HG02678 (cell line): ENCODE measurements around the gene CCDC106.
A peak's percentile ranks its signal among the peaks of the same experiment; 100 is the strongest.

Source experiments
- ATAC-seq: cut with Tn5 transposase; IDR thresholded peaks from one replicate; pipeline ENCODE4 v1.9.1; 2021; ENCODE audit warnings: mild to moderate bottlenecking, moderate library complexity; ENCODE audit not compliant: unreplicated experiment

The CCDC106 gene

GRCh38 chr19:55647732-55648584, at the start of gene CCDC106:
CCDC106 (plus strand) TSS chr19:55648212; CDS start chr19:55649047, 835 bp downstream.
- peak; percentile 38 for ATAC-seq

DNA sequence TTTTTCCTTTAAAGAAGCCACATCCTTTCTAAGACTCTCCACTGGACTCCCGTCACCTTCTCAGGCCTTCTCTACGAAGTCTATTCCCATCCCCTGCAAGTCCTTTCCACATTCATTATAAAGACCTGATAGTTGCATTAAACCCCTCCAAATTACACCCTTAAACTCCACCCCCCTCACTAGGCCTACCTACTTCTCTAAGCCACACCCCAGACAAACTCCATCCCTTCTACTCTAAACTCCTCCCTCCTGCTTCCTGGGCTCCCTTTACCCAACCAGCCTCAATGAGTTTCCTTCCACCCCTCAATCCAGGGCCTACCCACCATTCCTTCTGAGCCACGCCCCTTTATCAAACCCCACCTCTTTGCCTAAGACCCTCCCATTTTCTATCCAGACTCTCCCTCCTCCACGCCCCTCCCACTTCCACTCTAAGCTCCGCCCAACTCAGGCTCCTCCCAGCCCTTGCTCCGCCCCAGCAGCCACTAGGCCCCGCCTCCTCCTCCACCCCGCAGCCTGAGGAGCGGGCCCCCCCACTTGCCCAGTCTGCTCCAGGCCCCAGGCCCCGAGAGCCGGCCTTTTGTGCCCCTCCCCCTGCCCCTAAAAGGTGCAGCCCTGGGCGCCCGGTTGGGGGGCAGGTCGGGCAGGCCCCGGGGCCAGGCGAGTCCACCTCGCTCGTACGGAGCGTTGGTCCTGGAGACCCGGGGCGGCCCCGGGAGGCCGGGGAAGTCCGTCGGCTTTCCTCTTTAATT, 49.1 kb upstream of the CCDC106 start:
- ATAC-seq, result peak; percentile 50

GRCh38 chr19:55599468-55599841, 48.6 kb upstream of the CCDC106 start, which contains the start of gene FIZ1:
FIZ1 (minus strand) TSS chr19:55599517; CDS start chr19:55597865, 1,652 bp downstream.
- ATAC-seq, result peak; percentile 57

GRCh38 chr19:55599842-55600661, 48.0 kb upstream of the CCDC106 start, which contains the start of gene ZNF524:
ZNF524 (plus strand) TSS chr19:55600288; CDS start chr19:55602113, 1,825 bp downstream.
- peak; percentile 46 for ATAC-seq

- ATAC-seq, result no peak
Observed at GRCh38 chr19:55600662-55601028, 47.4 kb upstream of the CCDC106 start.

DNA sequence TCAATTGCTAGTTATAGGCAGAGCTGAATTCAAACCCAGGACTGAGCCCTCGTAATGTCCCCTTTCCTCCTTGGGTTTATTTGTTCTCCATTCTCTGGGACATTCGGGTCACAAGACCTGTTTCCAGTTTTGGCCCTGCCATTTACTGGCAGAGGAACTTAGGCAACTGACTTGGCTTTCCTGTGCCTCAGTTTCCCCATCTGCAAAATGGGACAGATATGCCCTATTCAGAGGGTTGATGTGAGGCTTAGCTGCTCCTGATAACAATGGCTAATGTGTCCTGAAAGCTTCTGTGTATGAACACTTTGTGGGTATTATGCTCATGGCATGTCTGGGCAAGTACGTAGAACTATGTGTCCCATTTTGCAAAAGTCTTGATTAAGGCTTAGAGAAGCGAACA, 46.9 kb upstream of the CCDC106 start:
- no peak for ATAC-seq

DNA sequence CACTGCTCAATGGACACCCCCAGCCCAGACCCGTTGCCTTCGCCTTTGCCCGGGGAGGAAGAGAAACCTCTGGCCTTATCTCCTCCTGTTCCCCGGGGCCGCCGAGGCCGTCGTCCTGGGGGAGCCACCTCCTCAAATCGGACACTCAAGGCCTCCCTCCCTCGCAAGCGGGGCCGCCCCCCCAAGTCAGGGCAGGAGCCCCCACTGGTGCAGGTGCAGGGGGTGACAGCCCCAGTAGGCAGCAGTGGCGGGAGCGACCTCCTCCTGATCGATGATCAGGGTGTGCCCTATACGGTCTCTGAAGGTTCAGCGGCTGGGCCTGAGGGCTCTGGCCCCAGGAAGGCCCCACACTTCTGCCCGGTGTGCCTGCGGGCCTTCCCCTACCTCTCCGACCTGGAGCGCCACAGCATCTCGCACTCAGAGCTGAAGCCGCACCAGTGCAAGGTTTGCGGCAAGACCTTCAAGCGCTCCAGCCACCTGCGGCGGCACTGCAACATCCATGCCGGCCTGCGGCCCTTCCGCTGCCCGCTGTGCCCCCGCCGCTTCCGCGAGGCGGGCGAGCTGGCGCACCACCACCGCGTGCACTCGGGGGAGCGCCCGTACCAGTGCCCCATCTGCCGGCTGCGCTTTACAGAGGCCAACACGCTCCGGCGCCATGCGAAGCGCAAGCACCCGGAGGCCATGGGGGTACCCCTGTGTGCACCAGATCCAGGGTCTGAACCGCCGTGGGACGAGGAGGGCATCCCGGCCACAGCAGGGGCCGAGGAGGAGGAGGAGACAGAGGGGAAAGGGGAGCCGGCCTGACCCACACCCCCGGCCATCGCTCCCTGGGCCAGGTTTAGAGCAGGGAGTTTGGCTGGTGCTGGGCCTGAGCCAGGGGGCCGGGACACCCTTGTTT, 45.7 kb upstream of the CCDC106 start:
- ATAC-seq, result no peak

- ATAC-seq, result no peak
Observed at GRCh38 chr19:55603115-55603514, 44.9 kb upstream of the CCDC106 start.

DNA sequence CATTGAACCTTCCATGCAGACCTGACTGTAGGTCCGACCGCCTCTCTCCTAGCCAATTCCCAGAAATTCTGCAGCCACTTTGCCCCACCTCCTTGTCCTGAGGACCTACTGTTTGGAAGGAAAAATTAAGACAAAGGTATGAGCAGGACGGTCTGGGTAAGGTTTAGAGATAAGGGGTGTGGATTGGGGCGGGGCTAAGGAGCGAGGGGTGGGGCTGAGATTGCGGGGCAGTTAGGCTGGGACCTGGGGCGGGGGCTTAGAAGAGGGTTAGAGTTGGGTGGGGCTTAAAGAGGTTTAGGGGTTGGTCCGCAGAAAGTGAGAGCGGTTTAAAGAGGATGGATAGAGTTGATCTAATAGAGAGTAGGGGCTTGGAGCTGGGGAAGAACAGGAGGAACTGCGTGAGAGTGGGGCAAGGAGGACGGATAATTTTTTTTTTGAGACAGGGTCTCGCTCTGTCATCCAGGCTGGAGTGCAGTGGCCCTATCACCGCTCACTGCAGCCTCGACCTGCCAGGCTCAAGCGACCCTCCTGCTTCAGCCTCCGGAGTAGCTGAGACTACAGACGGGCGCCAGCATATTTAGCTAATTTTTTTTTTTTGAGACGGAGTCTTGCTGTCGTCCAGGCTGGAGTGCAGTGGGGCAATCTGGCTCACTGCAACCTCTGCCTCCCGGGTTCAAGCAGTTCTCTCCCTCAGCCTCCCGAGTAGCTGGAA, 44.3 kb upstream of the CCDC106 start:
- no peak for ATAC-seq

DNA sequence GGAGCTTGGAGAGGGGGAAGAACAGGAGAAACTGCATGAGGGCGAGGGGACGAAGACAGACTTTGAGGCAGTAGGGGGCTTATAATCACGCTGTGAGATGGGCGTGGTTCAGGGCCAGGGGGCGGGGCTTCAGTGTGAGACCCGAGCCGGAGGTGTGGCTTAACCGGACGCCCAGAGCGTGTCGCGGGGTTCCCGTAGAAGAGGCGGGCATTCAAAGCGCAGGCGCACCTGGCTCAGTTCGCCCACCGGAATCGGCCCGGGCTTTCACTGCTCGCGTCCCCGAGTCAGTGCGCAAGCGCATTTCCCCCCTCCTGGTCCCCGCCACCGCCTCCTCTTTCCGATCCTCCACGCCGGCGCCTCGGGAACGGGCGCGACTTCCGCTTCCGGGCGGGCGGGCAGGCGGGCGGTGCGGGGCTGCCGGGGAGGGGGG, 42.8 kb upstream of the CCDC106 start:
- ATAC-seq, result peak; percentile 76

GRCh38 chr19:55605637-55606470, 42.2 kb upstream of the CCDC106 start, which contains the start of gene ZNF865:
ZNF865 (plus strand) TSS chr19:55605647; CDS start chr19:55613619, 7,972 bp downstream.
- peak; percentile 28 for ATAC-seq

GRCh38 chr19:55606471-55606787, 41.6 kb upstream of the CCDC106 start:
- ATAC-seq, result no peak

DNA sequence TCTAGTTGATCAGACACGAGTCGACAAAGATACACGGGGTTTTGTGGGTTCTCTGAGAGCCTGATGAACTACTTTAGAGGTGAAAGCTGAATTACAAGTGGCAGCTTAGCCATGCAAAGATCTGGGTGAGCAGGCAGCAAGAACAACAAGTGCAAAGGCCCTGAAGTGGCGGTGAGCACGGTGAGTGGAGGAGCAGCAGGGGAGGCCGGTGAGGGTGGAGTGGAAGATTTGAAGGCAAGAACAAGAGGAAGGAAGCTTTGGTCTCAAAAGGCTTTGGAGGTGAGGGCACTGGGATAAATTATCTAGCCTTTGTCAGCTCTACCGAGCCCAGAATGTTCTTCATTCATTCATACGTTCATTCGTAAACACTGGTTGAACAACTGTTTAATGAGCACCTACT, 41.2 kb upstream of the CCDC106 start:
- ATAC-seq, result no peak

DNA sequence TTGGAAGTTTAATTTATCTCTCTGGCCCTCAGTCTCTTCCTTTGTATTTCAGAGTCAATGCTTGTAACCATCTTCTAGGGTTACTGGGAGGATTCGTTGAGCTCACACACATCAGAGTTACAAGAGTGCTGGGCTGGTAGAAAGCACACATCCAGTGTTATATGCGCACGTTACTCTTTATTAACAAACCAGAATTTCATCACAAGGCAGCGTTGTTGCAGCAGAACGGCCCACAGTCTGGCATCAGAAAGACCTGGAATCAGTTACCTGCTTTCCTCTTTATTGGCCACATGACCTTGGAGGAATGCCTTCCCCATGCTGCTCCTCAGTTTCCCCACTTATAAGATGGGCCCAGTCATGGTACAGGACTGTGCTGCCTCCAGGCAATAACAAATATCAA, 38.7 kb upstream of the CCDC106 start:
- no peak for ATAC-seq

DNA sequence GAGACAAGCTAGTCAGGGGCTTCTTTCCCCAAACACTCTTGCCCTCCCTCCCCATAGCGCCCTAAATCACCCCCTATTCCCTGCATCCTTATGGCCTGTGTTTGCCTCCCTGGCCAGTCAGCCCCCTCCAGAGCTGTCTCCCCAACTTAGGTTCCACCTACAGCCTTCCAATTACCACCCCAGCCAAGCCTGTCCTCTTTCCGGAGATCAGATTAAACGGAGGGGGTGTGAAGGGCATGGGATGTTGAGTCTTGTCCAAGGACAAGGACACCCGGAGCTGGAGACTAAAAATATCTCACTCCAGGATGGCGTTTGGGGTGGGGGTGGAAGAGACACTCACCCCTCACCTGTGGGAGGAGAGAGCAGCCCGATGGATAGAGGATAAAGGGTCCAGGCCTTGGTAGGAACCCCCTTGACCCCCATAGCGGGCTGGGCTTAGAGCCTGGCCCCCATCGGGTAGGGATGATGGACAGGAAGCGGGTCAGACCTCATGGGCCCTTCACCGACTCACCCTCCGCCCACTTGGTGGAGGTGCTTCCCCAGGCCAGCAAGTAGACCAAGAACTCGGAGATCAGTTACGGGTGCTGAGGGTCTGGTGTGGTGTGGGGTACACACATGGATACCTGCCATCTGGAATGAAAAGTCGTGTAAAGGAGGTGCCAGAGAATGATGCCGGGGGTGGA, 36.6 kb upstream of the CCDC106 start:
- no peak for ATAC-seq

DNA sequence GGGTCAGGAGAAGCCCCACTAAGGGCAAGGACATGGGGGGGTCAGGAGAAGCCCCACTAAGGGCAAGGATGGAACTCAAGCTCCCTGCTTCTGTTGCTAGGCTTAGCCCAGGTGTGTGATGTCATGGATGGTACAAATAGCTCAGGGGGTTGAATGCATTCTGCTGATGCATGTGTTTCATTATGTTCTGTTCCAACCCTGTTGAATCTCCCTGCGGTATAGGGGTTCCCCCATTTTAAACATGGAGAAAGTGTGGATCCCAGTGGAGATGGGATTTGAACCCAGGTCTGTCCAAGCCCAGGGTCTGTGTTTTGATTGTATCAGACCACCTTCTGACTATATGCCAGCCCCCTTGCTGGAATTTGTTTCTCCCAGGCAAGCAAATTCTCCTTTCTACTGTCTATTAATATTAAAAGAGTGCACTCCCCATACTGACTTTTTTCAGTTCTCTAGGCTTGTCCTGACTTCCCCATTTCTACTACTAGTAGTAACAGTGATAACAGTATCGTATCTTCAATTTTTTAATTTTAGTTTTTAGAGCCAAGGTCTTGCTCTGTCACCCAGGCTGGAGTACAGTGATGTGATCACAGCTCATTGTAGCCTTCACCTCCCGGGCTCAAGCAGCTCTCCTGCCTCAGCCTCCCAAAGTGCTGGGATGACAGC, 35.9 kb upstream of the CCDC106 start:
- no peak for ATAC-seq

- ATAC-seq, result no peak
Observed at GRCh38 chr19:55613396-55613795, 34.6 kb upstream of the CCDC106 start.
